Kidney epithelial cell (primary cell): ENCODE data around the gene VWF. TPM values are rescaled to one million over a fixed set of nuclear protein-coding genes. Genes with fewer than 3 reads are reported as not detected.
A peak's percentile ranks its signal among the peaks of the same experiment; 100 is the strongest.

Source experiments
- DNase-seq: peaks from one replicate; pipeline ENCODE4 v3.0.0-alpha.2; 2010; ENCODE audit warnings: low read depth
- H3K27me3 ChIP-seq: 2 replicates; pipeline ENCODE4 v1.6.0; 2011; ENCODE audit warnings: low read length; ENCODE audit not compliant: control insufficient read depth, insufficient read depth
- H3K36me3 ChIP-seq: 2 replicates; pipeline ENCODE4 v1.5.1; 2011; ENCODE audit warnings: low read length; ENCODE audit not compliant: control insufficient read depth, insufficient read depth
- H3K4me3 ChIP-seq: 2 replicates; pipeline ENCODE4 v1.5.1; 2011; ENCODE audit warnings: low read depth, mild to moderate bottlenecking, control low read depth, low read length
- CTCF ChIP-seq: IDR thresholded peaks from 2 replicates; pipeline ENCODE4 v1.5.1; 2011; ENCODE audit warnings: mild to moderate bottlenecking, moderate library complexity, low read length, control low read depth, inconsistent platforms; ENCODE audit not compliant: insufficient read depth, poor library complexity, severe bottlenecking
- total RNA-seq: library from RNA; depleted of rRNA; stranded (reverse); fragments of >200 nt; gene quantifications from 2 replicates; pipeline ENCODE4 v1.2.3, GENCODE V29; 2015

Gene VWF
- total RNA-seq, 1 donor from 2014 or later, result 0.42 TPM

- no peak overlapping the region for H3K4me3 ChIP-seq
- TF ChIP-seq CTCF, result no peak
- no peaks in the 10 kb centered on the region for H3K36me3 ChIP-seq
- DNase-seq, result no peak
- no peaks in the 10 kb centered on the region for H3K27me3 ChIP-seq
These were observed 211.1 kb downstream of the VWF start for GRCh38 chr12:5913387-5913786.

GRCh38 chr12:5912437-5913334, 211.8 kb downstream of the VWF start:
- no peak overlapping the region for H3K4me3 ChIP-seq
- TF ChIP-seq CTCF, result peak; percentile 7
- DNase-seq, result no peak
- no peaks in the 10 kb centered on the region for H3K27me3 ChIP-seq
- no peaks in the 10 kb centered on the region for H3K36me3 ChIP-seq

GRCh38 chr12:5912011-5912410, 212.5 kb downstream of the VWF start:
- Histone ChIP-seq H3K27me3 (no peaks in the 10 kb centered on the region), H3K4me3 (no peak overlapping the region), H3K36me3 (no peaks in the 10 kb centered on the region)
- no peak for DNase-seq
- TF ChIP-seq CTCF, result no peak

GRCh38 chr12:5910790-5911548, 213.5 kb downstream of the VWF start:
- DNase-seq, result no peak
- Histone ChIP-seq H3K27me3 (no peaks in the 10 kb centered on the region), H3K36me3 (no peaks in the 10 kb centered on the region), H3K4me3 (no peak overlapping the region)
- no peak for TF ChIP-seq CTCF

- no peaks in the 10 kb centered on the region for H3K27me3 ChIP-seq
- no peak for DNase-seq
- no peak overlapping the region for H3K4me3 ChIP-seq
- H3K36me3 ChIP-seq, result no peaks in the 10 kb centered on the region
- TF ChIP-seq CTCF, result no peak
These were observed 214.9 kb downstream of the VWF start for GRCh38 chr12:5909560-5909959.

- no peak overlapping the region for H3K4me3 ChIP-seq
- H3K36me3 ChIP-seq, result no peaks in the 10 kb centered on the region
- no peak for DNase-seq
- peaks cover 2% of the 10 kb centered on the region for H3K27me3 ChIP-seq
- no peak for TF ChIP-seq CTCF
These were observed 216.2 kb downstream of the VWF start for GRCh38 chr12:5908251-5908650.
